HUES48 (cell line): Measurements from ENCODE around the gene PIAS2.

Experiments used
- H3K27ac ChIP-seq: one replicate; pipeline ENCODE4 v1.7.0; 2013; ENCODE audit warnings: low read depth, low read length, inconsistent platforms
- H3K27me3 ChIP-seq: 2 replicates; pipeline ENCODE4 v1.6.1; 2013; ENCODE audit warnings: mild to moderate bottlenecking, low read length; ENCODE audit not compliant: control insufficient read depth, insufficient read depth
- H3K36me3 ChIP-seq: 2 replicates; pipeline ENCODE4 v1.6.1; 2013; ENCODE audit warnings: low read length; ENCODE audit not compliant: control insufficient read depth, insufficient read depth
- H3K4me1 ChIP-seq: 2 replicates; pipeline ENCODE4 v1.6.1; 2013; ENCODE audit warnings: mild to moderate bottlenecking, low read length; ENCODE audit not compliant: control insufficient read depth, insufficient read depth
- H3K4me3 ChIP-seq: 2 replicates; pipeline ENCODE4 v1.5.1; 2013; ENCODE audit warnings: mild to moderate bottlenecking, low read depth, low read length
- H3K9ac ChIP-seq: 2 replicates; pipeline ENCODE4 v1.6.1; 2013; ENCODE audit warnings: mild to moderate bottlenecking, low read depth, low read length, moderate library complexity
- H3K9me3 ChIP-seq: 2 replicates; pipeline ENCODE4 v1.6.1; 2013; ENCODE audit warnings: low read length; ENCODE audit not compliant: control insufficient read depth, insufficient read depth

Gene PIAS2

DNA sequence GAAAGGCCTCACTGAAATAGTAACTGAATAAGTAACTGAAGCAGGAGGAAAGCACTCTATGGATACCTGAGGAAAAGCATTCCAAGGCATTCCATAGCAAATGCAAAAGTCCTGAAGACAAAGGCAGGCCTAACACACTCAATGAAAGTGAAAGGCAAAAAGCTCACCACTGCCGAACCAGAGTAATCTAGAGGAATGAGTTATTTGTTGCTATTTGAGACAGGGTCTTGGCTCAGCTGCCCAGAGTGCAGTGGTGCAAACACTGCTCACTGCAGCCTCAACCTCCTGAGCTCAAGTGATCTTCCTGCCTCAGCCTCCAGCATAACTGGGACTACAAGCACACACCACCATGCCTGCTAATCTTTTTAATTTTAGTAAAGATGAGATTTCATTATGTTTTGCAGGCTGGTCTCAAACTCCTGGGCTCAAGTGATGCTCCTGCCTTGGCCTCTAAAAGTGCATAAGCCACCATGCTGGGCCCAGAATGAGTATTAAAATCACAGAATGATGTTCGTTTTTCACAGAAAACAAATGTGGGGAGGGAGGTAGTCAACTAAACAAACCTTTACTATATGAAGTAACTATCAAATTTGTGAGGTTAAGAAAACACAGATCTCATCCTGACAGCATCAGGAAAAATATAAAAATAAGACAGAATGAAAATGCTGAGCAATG lies 17.9 kb downstream of the PIAS2 start:
- Histone ChIP-seq H3K9ac (peak overlapping the region; percentile 14; the same call in 1 of the 2 replicates), H3K4me1 (peaks cover 15% of the 10 kb centered on the region), H3K36me3 (no peaks in the 10 kb centered on the region), H3K27ac (peak overlapping the region; percentile 78), H3K4me3 (no peak overlapping the region), H3K27me3 (no peaks in the 10 kb centered on the region), H3K9me3 (no peaks in the 10 kb centered on the region)

- Histone ChIP-seq H3K4me3 (no peak overlapping the region), H3K9me3 (peaks cover 16% of the 10 kb centered on the region), H3K4me1 (peaks cover 8% of the 10 kb centered on the region; the same call in 1 of the 2 replicates), H3K27ac (no peak overlapping the region), H3K27me3 (no peaks in the 10 kb centered on the region), H3K36me3 (peaks cover 20% of the 10 kb centered on the region), H3K9ac (no peak overlapping the region)
Measured at GRCh38 chr18:46894124-46894523, 23.2 kb downstream of the PIAS2 start.

DNA sequence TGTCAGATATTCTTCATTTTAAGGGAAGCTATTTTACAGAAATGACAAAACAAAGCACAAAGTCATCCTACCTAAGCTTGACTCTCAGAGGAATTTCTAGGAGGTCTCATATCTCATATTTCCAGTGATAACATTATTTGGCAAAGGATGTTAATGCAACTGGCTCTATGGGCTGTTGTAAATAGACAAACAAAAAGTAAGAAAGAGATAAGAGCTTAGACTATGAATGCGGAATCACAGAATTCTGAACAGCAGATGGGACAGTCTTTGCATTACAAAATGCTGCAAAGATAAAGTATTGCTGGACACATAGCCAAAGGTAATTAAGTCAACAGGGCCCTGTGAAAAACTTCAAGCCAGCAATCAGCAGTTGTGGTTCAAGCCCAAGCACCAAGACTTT lies 23.9 kb downstream of the PIAS2 start:
- Histone ChIP-seq H3K9me3 (peaks cover 23% of the 10 kb centered on the region), H3K27me3 (no peaks in the 10 kb centered on the region), H3K9ac (no peak overlapping the region), H3K4me1 (peaks cover under 1% of the 10 kb centered on the region; the same call in 1 of the 2 replicates), H3K36me3 (peaks cover 27% of the 10 kb centered on the region), H3K27ac (no peak overlapping the region), H3K4me3 (no peak overlapping the region)

DNA sequence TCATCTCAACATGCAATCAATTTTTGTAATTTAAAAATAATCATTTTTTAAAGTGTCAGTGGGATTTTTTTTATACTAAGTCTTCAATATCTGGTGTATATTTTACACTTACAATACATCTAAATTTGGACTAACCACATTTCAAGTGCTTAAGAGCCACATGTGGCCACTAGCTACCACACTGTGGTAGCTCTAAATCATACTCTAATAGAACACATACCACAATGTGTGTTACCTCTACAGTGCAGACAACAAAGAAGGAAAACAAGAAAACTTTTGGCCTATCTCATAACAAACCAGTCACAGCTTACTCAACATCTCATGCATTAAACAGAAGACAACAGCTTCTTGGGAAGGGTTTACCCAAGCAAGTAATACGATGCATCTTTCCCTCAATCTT lies 24.5 kb downstream of the PIAS2 start:
- Histone ChIP-seq H3K9me3 (peaks cover 28% of the 10 kb centered on the region), H3K4me3 (no peak overlapping the region), H3K36me3 (peaks cover 31% of the 10 kb centered on the region), H3K4me1 (no peaks in the 10 kb centered on the region), H3K9ac (no peak overlapping the region), H3K27me3 (no peaks in the 10 kb centered on the region), H3K27ac (no peak overlapping the region)

GRCh38 chr18:46891742-46892214 lies 25.5 kb downstream of the PIAS2 start:
- Histone ChIP-seq H3K9me3 (peaks cover 36% of the 10 kb centered on the region), H3K9ac (no peak overlapping the region), H3K27ac (no peak overlapping the region), H3K27me3 (no peaks in the 10 kb centered on the region), H3K36me3 (peaks cover 31% of the 10 kb centered on the region), H3K4me3 (no peak overlapping the region), H3K4me1 (no peaks in the 10 kb centered on the region)

DNA sequence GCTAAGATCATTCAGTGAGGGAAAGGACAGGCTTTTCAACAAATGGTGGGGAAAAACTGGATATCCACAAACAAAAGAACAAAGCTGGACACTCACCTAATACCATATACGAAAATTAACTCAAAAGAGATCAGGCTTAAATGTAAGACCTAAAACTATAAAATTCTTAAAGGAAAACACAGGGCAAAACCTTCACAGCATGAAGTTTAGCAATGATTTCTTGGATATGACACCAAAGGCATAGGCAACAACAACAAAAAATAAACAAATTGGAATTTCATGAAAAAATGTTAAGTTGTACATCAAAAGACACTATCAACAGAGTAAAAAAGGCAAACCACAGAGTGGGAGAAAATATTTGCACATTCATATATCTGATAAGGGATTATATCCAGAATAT lies 28.3 kb downstream of the PIAS2 start:
- Histone ChIP-seq H3K27me3 (no peaks in the 10 kb centered on the region), H3K36me3 (peaks cover 31% of the 10 kb centered on the region), H3K9ac (no peak overlapping the region), H3K9me3 (peaks cover 36% of the 10 kb centered on the region), H3K4me1 (no peaks in the 10 kb centered on the region), H3K4me3 (no peak overlapping the region), H3K27ac (no peak overlapping the region)

DNA sequence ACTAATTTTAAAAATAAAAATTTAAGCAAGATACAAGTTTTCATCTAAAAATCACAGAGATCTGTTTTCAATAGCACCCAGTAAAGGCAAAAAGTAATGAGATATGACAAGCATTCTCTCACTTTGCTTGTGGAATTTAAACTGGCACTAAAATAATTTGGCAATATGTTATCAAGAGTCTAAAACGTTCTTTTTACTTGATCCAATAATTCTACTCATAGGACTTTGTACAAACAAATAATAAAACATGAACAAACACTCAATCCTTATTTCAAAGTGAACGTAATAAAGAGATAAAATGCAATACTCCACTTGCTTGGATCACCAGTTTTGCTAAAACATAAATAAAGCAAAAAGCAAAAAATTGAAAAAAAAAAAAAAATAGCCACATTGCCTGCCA lies 30.4 kb downstream of the PIAS2 start:
- H3K9me3 ChIP-seq = peaks cover 36% of the 10 kb centered on the region
- H3K27ac ChIP-seq = no peak overlapping the region
- H3K4me3 ChIP-seq = no peak overlapping the region
- H3K36me3 ChIP-seq = peaks cover 31% of the 10 kb centered on the region
- H3K27me3 ChIP-seq = no peaks in the 10 kb centered on the region
- H3K4me1 ChIP-seq = no peaks in the 10 kb centered on the region
- no peak overlapping the region for H3K9ac ChIP-seq

DNA sequence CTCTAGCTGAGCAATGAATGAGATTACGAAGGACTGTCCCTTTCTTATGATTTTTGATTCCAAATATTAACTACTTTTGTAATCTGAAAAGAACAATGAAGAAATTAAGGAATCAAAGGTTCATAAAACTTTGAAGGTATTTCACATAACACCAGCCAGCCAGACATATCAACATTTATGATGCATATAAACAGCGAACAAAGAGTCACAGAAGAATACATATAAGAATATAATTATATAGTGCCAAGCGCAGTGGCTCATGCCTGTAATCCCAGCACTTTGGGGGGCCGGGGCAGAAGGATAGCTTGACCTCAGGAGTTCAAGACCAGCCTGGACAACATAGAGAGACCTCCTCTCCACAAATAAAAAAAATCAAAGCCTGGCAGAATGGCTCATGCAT lies 34.1 kb downstream of the PIAS2 start:
- Histone ChIP-seq H3K36me3 (peaks cover 22% of the 10 kb centered on the region), H3K9ac (no peak overlapping the region), H3K27me3 (no peaks in the 10 kb centered on the region), H3K4me1 (no peaks in the 10 kb centered on the region), H3K4me3 (no peak overlapping the region), H3K9me3 (peaks cover 32% of the 10 kb centered on the region), H3K27ac (no peak overlapping the region)

DNA sequence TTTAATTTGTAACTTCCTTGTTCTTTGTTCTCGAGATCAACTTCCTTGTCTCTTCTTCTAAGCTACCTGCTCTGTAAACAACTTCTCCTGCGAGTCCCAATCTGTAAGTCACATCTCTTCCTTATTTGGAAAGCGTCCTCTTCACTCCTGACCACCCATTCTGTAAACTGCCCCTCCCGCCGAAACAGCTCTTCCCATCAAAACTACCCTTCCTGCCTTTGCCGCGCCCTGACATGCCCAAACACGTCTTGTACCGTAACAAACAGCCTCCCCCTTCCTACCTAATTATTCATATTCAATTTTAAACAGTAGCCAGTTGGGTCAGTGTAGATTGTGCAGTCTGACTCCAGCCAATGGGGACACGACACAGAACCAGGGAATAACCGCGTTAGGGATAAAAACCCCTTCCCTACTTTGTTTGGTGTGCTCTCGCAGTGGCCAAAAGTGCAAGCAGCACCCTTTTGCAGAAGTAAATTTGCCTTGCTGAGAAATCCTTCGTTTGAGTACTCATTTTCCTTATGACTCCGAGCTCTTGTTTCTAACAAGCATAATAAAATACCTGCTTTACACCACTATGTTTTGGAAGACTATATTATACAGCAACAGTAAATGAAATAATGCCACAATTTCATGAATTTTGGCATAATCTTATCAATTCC lies 39.8 kb downstream of the PIAS2 start:
- H3K9me3 ChIP-seq = peaks cover 39% of the 10 kb centered on the region
- no peaks in the 10 kb centered on the region for H3K4me1 ChIP-seq
- H3K27ac ChIP-seq = no peak overlapping the region
- H3K9ac ChIP-seq = no peak overlapping the region
- no peaks in the 10 kb centered on the region for H3K27me3 ChIP-seq
- H3K4me3 ChIP-seq = no peak overlapping the region
- peaks cover 29% of the 10 kb centered on the region for H3K36me3 ChIP-seq

GRCh38 chr18:46868169-46868921 lies 49.0 kb downstream of the PIAS2 start:
- Histone ChIP-seq H3K27ac (peak overlapping the region; percentile 21), H3K9me3 (peaks cover 26% of the 10 kb centered on the region), H3K9ac (no peak overlapping the region)

More at GRCh38 chr18:46868169-46868921, 49.0 kb downstream of the PIAS2 start:
- H3K4me3 ChIP-seq = no peak overlapping the region; the same call in 1 of the 2 replicates
- H3K27me3 ChIP-seq = no peaks in the 10 kb centered on the region
- peaks cover 16% of the 10 kb centered on the region for H3K4me1 ChIP-seq
- H3K36me3 ChIP-seq = peaks cover 20% of the 10 kb centered on the region
